ENCODE measurements around the gene ZRSR2. TPM values are rescaled to one million over a fixed set of nuclear protein-coding genes. Genes with fewer than 3 reads are reported as not detected.

Gene ZRSR2
- total RNA-seq, 4 donors from 2014 or later = 3.9 to 8.4 (median 6.9) TPM

GRCh38 chrX:15781961-15782699, 8.2 kb upstream of the ZRSR2 start:
- in situ Hi-C loops (cut with MboI; ENCODE audit: low sequenced_read_pairs in 4 of 4) (loop anchor here in 1 of 4 donors (25.0 kb wide), 1 partner anchor 930 kb away; the partner anchor contains the start of genes CTPS2 and SYAP1), intact Hi-C loops (cut with DNase I; ENCODE audit: low total_unique reads) (no loop called here)
- H3K9me3 ChIP-seq = no peaks in the 10 kb centered on the region
- H3K4me3 ChIP-seq = no peak overlapping the region
- no peaks in the 10 kb centered on the region for H3K27me3 ChIP-seq
- no peak overlapping the region for H3K27ac ChIP-seq
- no peak for TF ChIP-seq POLR2A (IDR thresholded peaks at IDR 0.05)
- TF ChIP-seq, protein P1, sequence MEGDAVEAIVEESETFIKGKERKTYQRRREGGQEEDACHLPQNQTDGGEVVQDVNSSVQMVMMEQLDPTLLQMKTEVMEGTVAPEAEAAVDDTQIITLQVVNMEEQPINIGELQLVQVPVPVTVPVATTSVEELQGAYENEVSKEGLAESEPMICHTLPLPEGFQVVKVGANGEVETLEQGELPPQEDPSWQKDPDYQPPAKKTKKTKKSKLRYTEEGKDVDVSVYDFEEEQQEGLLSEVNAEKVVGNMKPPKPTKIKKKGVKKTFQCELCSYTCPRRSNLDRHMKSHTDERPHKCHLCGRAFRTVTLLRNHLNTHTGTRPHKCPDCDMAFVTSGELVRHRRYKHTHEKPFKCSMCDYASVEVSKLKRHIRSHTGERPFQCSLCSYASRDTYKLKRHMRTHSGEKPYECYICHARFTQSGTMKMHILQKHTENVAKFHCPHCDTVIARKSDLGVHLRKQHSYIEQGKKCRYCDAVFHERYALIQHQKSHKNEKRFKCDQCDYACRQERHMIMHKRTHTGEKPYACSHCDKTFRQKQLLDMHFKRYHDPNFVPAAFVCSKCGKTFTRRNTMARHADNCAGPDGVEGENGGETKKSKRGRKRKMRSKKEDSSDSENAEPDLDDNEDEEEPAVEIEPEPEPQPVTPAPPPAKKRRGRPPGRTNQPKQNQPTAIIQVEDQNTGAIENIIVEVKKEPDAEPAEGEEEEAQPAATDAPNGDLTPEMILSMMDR (IDR thresholded peaks at IDR 0.05 in 4 of 5, conservative IDR thresholded peaks at IDR 0.05 in 1 of 5) = no peak
- peaks cover 0 to 27% of the 10 kb centered on the region in 2 donors for H3K36me3 ChIP-seq
- H3K4me1 ChIP-seq = no peaks in the 10 kb centered on the region
- DNase-seq (no peak), ATAC-seq (no peak)

DNA sequence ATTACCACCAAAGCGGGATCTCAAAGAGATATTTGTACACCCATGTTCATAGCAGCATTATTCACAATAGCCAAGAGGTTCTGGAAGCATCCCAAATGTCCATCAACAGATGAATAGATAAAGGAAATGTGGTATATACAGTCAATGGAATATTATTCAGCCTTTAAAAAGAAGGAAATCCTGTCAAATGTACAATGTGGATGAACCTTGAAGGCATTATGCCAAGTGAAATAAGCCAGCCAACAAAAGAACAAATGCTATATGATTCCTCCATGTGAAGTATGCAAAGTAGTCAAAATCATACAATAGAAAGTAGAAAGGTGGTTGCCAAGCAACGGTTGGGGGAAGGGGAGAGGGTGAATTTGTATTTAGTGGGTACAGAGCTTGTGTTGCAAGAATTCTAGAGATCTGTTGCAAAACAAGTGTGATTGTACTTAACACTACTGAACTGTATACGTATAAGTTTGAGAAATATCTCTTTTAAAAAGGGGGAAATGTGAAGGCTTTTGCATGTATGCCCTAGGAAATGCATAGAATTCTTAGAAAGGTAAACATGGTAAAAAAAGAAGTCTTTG, 5.0 kb upstream of the ZRSR2 start:
- intact Hi-C loops (cut with DNase I; ENCODE audit: low total_unique reads) = no loop called here
- ATAC-seq (no peak), DNase-seq (no peak)
- Histone ChIP-seq H3K9me3 (no peaks in the 10 kb centered on the region), H3K27me3 (no peaks in the 10 kb centered on the region), H3K36me3 (peaks cover 0 to 14% of the 10 kb centered on the region in 2 donors), H3K4me1 (peaks cover 4 to 5% of the 10 kb centered on the region in 2 donors), H3K4me3 (no peak overlapping the region), H3K27ac (no peak overlapping the region)
- TF ChIP-seq POLR2A (IDR thresholded peaks at IDR 0.05) = no peak
- TF ChIP-seq, protein P1 (IDR thresholded peaks at IDR 0.05 in 4 of 5, conservative IDR thresholded peaks at IDR 0.05 in 1 of 5) = no peak
- in situ Hi-C loops (cut with MboI; ENCODE audit: low sequenced_read_pairs in 4 of 4) = loop anchor here in 1 of 4 donors (25.0 kb wide), 1 partner anchor 927 kb away; the partner anchor contains the start of genes CTPS2 and SYAP1

GRCh38 chrX:15786915-15787314, 3.4 kb upstream of the ZRSR2 start:
- Histone ChIP-seq H3K4me1 (peaks cover 7 to 10% of the 10 kb centered on the region in 2 donors), H3K9me3 (no peaks in the 10 kb centered on the region), H3K27ac (no peak overlapping the region), H3K27me3 (no peaks in the 10 kb centered on the region), H3K36me3 (peaks cover 0 to 14% of the 10 kb centered on the region in 2 donors), H3K4me3 (no peak overlapping the region)
- ATAC-seq (no peak), DNase-seq (no peak)
- intact Hi-C loops (cut with DNase I; ENCODE audit: low total_unique reads) (no loop called here), in situ Hi-C loops (cut with MboI; ENCODE audit: low sequenced_read_pairs in 4 of 4) (loop anchor here in 1 of 4 donors (25.0 kb wide), 1 partner anchor 925 kb away; the partner anchor contains the start of genes CTPS2 and SYAP1)
- TF ChIP-seq POLR2A (IDR thresholded peaks at IDR 0.05) = no peak
- TF ChIP-seq, protein P1 (IDR thresholded peaks at IDR 0.05 in 4 of 5, conservative IDR thresholded peaks at IDR 0.05 in 1 of 5) = no peak

- Histone ChIP-seq H3K4me3 (peak overlapping the region; percentile 71 to 78 (median 76)), H3K36me3 (no peaks in the 10 kb centered on the region), H3K27ac (peak overlapping the region; percentile 73 to 86 (median 82)), H3K9me3 (no peaks in the 10 kb centered on the region), H3K4me1 (peaks cover 7 to 10% of the 10 kb centered on the region in 2 donors), H3K27me3 (no peaks in the 10 kb centered on the region)
- in situ Hi-C loops (cut with MboI; ENCODE audit: low sequenced_read_pairs in 4 of 4) = loop anchor here in 1 of 4 donors (25.0 kb wide), 1 partner anchor 921 kb away; the partner anchor contains the start of genes CTPS2 and SYAP1
- ATAC-seq (peak; percentile 31 to 43), DNase-seq (no peak)
- no peak for TF ChIP-seq POLR2A (IDR thresholded peaks at IDR 0.05)
- TF ChIP-seq, protein P1 (IDR thresholded peaks at IDR 0.05 in 4 of 5, conservative IDR thresholded peaks at IDR 0.05 in 1 of 5) = no peak
- intact Hi-C loops (cut with DNase I; ENCODE audit: low total_unique reads) = loop anchor here (1.0 to 5.0 kb wide), 3 partner anchors 61 to 928 kb away; partner anchors contain the start of genes AP1S2 and SYAP1
These were observed 546 bp downstream of the ZRSR2 start for GRCh38 chrX:15790769-15791290.

Measured in gastrocnemius medialis (tissue), 4 donors.